Measurements from ENCODE around the gene TUBGCP3.
"Not testable (repeated sequence)": the region's sequence is repeated elsewhere in the genome, so short reads cannot be mapped to it uniquely, and the experiment has no call there.

Gene TUBGCP3

GRCh38 chr13:112574834-112575613, 12.9 kb downstream of the TUBGCP3 start:
- DNase-seq = no peak

- DNase-seq = no peak
These were observed 13.5 kb downstream of the TUBGCP3 start for GRCh38 chr13:112574416-112574815.

- DNase-seq = no peak
These were observed 14.2 kb downstream of the TUBGCP3 start for GRCh38 chr13:112573710-112574109.

GRCh38 chr13:112572366-112572765, 15.6 kb downstream of the TUBGCP3 start:
- DNase-seq = no peak

- DNase-seq = no peak
These were observed 18.1 kb downstream of the TUBGCP3 start for GRCh38 chr13:112569821-112570220.

GRCh38 chr13:112567161-112567862, 20.6 kb downstream of the TUBGCP3 start:
- DNase-seq = no peak

- DNase-seq = no peak
These were observed 25.1 kb downstream of the TUBGCP3 start for GRCh38 chr13:112562786-112563383.

GRCh38 chr13:112562254-112562653, 25.7 kb downstream of the TUBGCP3 start:
- DNase-seq = no peak

GRCh38 chr13:112561478-112561877, 26.5 kb downstream of the TUBGCP3 start:
- DNase-seq = no peak

GRCh38 chr13:112558696-112559418, 29.1 kb downstream of the TUBGCP3 start:
- no peak for DNase-seq

- no peak for DNase-seq
These were observed 31.4 kb downstream of the TUBGCP3 start for GRCh38 chr13:112556600-112556999.

GRCh38 chr13:112554214-112554850, 33.6 kb downstream of the TUBGCP3 start:
- DNase-seq = no peak

- DNase-seq = not testable (repeated sequence)
These were observed 39.0 kb downstream of the TUBGCP3 start for GRCh38 chr13:112548975-112549374.

GRCh38 chr13:112545856-112546255, 42.1 kb downstream of the TUBGCP3 start:
- DNase-seq = no peak

GRCh38 chr13:112532837-112533745, 54.9 kb downstream of the TUBGCP3 start:
- no peak for DNase-seq

- DNase-seq = no peak
These were observed 56.6 kb downstream of the TUBGCP3 start for GRCh38 chr13:112531263-112531794.

GRCh38 chr13:112530861-112531260, 57.1 kb downstream of the TUBGCP3 start:
- no peak for DNase-seq

- no peak for DNase-seq
These were observed 58.7 kb downstream of the TUBGCP3 start for GRCh38 chr13:112529216-112529615.

GRCh38 chr13:112526146-112526853, 61.7 kb downstream of the TUBGCP3 start:
- no peak for DNase-seq

GRCh38 chr13:112525356-112525945, 62.5 kb downstream of the TUBGCP3 start:
- DNase-seq = no peak
